Loucy (cell line): ENCODE data around the gene AFF4.

ENCODE experiments used
- H2AFZ ChIP-seq: fragments of 200-600 bp; sonication (generic); 2 replicates; pipeline ENCODE4 v1.6.0; 2016; ENCODE audit warnings: antibody characterized with exemption, mild to moderate bottlenecking, low read length, moderate library complexity
- H3F3A ChIP-seq: fragments of 200-600 bp; 2 replicates; pipeline ENCODE4 v1.6.0; 2016; ENCODE audit warnings: antibody characterized with exemption, low read depth, mild to moderate bottlenecking
- H3K27me3 ChIP-seq: fragments of 200-600 bp; sonication (generic); 2 replicates; pipeline ENCODE4 v1.6.1; 2014; ENCODE audit warnings: low read length, mild to moderate bottlenecking; ENCODE audit not compliant: insufficient read depth, poor library complexity, severe bottlenecking
- H3K36me3 ChIP-seq: fragments of 200-600 bp; sonication (generic); 2 replicates; pipeline ENCODE4 v1.6.1; 2016; ENCODE audit warnings: low read length; ENCODE audit not compliant: insufficient read depth
- H3K4me1 ChIP-seq: fragments of 200-600 bp; sonication (generic); 2 replicates; pipeline ENCODE4 v1.5.1; 2014; ENCODE audit warnings: low read length, mild to moderate bottlenecking; ENCODE audit not compliant: insufficient read depth, poor library complexity, severe bottlenecking
- H3K4me2 ChIP-seq: fragments of 200-600 bp; sonication (generic); 2 replicates; pipeline ENCODE4 v1.6.0; 2014; ENCODE audit warnings: antibody characterized with exemption, low read length, low read depth, mild to moderate bottlenecking; ENCODE audit not compliant: poor library complexity, severe bottlenecking
- H3K4me3 ChIP-seq: fragments of 200-600 bp; sonication (generic); 2 replicates; pipeline ENCODE4 v1.5.1; 2014; ENCODE audit warnings: low read length, mild to moderate bottlenecking, mixed read lengths; ENCODE audit not compliant: poor library complexity, severe bottlenecking
- H3K79me2 ChIP-seq: fragments of 200-600 bp; sonication (generic); 2 replicates; pipeline ENCODE4 v1.6.1; 2014; ENCODE audit warnings: low read length; ENCODE audit not compliant: insufficient read depth
- H3K9ac ChIP-seq: fragments of 200-600 bp; sonication (generic); 2 replicates; pipeline ENCODE4 v1.6.0; 2014; ENCODE audit warnings: mild to moderate bottlenecking, low read depth, low read length, moderate library complexity; ENCODE audit not compliant: poor library complexity, severe bottlenecking
- H3K9me2 ChIP-seq: fragments of 200-600 bp; sonication (generic); replicated peaks from 2 replicates; pipeline ENCODE4 v1.6.1; 2016; ENCODE audit warnings: low read depth, low read length, mixed read lengths
- H3K9me3 ChIP-seq: fragments of 200-600 bp; sonication (generic); 2 replicates; pipeline ENCODE4 v1.6.1; 2014; ENCODE audit warnings: mild to moderate bottlenecking, antibody characterized with exemption, low read length, low read depth; ENCODE audit not compliant: insufficient read depth
- H4K20me1 ChIP-seq: fragments of 200-600 bp; sonication (generic); 2 replicates; pipeline ENCODE4 v1.6.0; 2014; ENCODE audit warnings: antibody characterized with exemption, low read length, mild to moderate bottlenecking; ENCODE audit not compliant: insufficient read depth, poor library complexity, severe bottlenecking
- EZH2phosphoT487 ChIP-seq: fragments of 200-600 bp; IDR thresholded peaks from 2 replicates; pipeline ENCODE4 v1.6.1; 2018; ENCODE audit warnings: antibody characterized with exemption, mild to moderate bottlenecking, moderate library complexity, borderline replicate concordance
- TF ChIP-seq, protein P1 (sequence below): fragments of 200-600 bp; sonication (generic); conservative IDR thresholded peaks from 2 replicates; pipeline ENCODE4 v1.5.1; 2014; ENCODE audit warnings: mild to moderate bottlenecking, antibody characterized with exemption, low read length

Gene AFF4

DNA sequence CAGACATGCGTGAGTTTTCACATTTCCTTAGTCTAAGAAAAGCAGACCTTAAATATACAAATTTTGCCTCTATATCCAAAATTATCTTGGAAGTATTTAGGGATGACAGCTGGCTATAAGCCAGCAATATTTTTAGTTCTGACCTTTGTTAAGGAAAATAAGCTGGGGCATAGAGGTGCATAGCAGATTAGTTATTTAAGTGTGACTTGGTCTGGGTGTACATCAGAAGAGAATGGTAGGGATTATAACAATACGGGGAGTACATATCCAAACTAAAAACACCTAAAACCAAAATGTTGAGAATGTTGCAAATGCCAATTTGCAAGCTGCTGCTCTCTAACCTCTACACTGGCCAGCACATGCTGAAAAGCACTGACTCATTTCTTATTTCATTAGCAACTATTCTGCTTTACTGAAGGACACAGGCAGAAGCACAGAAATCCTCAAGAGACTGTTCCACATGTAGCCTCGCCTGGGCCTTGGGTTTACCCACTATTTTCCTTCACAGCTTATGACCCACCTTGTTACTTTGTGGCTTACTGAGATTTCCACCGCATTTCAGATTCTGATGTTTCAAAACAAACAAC lies 67.6 kb downstream of the AFF4 start:
- no peak overlapping the region for H3K9ac ChIP-seq
- no peak overlapping the region for H2AFZ ChIP-seq
- H3K27me3 ChIP-seq, result no peaks in the 10 kb centered on the region
- H3K4me3 ChIP-seq, result no peak overlapping the region
- peaks cover 56% of the 10 kb centered on the region; the same call in 1 of the 2 replicates for H3K36me3 ChIP-seq
- no peaks in the 10 kb centered on the region for H3K9me2 ChIP-seq
- H3K4me1 ChIP-seq, result no peaks in the 10 kb centered on the region
- H3K79me2 ChIP-seq, result no peaks in the 10 kb centered on the region
- no peaks in the 10 kb centered on the region for H3F3A ChIP-seq
- H4K20me1 ChIP-seq, result no peaks in the 10 kb centered on the region
- no peaks in the 10 kb centered on the region for H3K9me3 ChIP-seq
- H3K4me2 ChIP-seq, result no peak overlapping the region
- no peak for TF ChIP-seq EZH2phosphoT487
- TF ChIP-seq, protein P1, sequence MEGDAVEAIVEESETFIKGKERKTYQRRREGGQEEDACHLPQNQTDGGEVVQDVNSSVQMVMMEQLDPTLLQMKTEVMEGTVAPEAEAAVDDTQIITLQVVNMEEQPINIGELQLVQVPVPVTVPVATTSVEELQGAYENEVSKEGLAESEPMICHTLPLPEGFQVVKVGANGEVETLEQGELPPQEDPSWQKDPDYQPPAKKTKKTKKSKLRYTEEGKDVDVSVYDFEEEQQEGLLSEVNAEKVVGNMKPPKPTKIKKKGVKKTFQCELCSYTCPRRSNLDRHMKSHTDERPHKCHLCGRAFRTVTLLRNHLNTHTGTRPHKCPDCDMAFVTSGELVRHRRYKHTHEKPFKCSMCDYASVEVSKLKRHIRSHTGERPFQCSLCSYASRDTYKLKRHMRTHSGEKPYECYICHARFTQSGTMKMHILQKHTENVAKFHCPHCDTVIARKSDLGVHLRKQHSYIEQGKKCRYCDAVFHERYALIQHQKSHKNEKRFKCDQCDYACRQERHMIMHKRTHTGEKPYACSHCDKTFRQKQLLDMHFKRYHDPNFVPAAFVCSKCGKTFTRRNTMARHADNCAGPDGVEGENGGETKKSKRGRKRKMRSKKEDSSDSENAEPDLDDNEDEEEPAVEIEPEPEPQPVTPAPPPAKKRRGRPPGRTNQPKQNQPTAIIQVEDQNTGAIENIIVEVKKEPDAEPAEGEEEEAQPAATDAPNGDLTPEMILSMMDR, result no peak

DNA sequence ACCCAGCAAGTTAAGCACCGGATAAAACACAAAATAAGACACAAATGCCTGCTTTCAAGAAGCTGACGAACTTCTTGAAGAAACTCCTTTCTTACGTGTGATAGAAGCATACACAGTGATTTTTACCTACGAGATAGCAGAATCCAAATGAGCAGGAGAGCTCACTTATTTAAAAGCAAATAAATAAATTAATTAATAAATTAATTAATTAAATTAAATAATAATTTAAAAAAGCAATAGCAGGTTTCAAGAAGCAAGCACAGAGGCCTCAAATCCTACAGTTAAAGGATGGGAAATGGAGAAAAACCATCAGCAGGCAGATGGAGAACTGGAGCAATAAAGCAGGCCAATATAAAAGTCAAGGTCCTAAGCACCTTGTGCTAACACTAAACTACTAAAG lies 72.6 kb downstream of the AFF4 start:
- H4K20me1 ChIP-seq, result no peaks in the 10 kb centered on the region
- H3K4me3 ChIP-seq, result no peak overlapping the region
- no peak overlapping the region for H2AFZ ChIP-seq
- H3K9me2 ChIP-seq, result no peaks in the 10 kb centered on the region
- no peak overlapping the region for H3K4me2 ChIP-seq
- no peak for TF ChIP-seq EZH2phosphoT487
- TF ChIP-seq, protein P1, result no peak
- H3K36me3 ChIP-seq, result peaks cover 53% of the 10 kb centered on the region; the same call in 1 of the 2 replicates
- H3K9me3 ChIP-seq, result no peaks in the 10 kb centered on the region
- no peak overlapping the region for H3K9ac ChIP-seq
- no peaks in the 10 kb centered on the region for H3K27me3 ChIP-seq
- H3F3A ChIP-seq, result no peaks in the 10 kb centered on the region
- no peaks in the 10 kb centered on the region for H3K79me2 ChIP-seq
- no peaks in the 10 kb centered on the region for H3K4me1 ChIP-seq

DNA sequence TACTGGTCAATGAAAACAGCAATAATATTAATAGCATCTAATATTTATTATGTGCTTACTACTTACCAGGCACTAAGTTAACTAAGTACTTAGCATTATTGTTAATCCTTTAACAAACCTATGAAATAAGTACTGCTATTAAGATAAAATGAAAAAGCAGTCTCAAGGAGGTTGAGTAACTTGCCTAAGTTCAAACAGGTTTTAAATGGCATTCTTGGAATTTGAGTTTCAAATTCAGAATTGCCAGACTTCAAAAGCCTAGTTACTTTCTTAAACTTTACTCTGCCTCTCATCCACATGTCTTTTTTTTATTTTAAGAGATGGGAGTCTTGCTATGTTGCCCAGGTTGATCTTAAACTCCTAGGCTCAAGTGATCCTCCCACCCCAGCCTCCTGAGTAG lies 73.9 kb downstream of the AFF4 start:
- Histone ChIP-seq H3F3A (no peaks in the 10 kb centered on the region), H4K20me1 (no peaks in the 10 kb centered on the region), H3K4me3 (no peak overlapping the region), H3K9ac (no peak overlapping the region), H3K79me2 (no peaks in the 10 kb centered on the region), H3K4me2 (no peak overlapping the region), H3K27me3 (no peaks in the 10 kb centered on the region), H3K4me1 (no peaks in the 10 kb centered on the region), H3K9me2 (no peaks in the 10 kb centered on the region), H3K36me3 (peaks cover 41% of the 10 kb centered on the region; the same call in 1 of the 2 replicates), H2AFZ (no peak overlapping the region), H3K9me3 (no peaks in the 10 kb centered on the region)
- no peak for TF ChIP-seq EZH2phosphoT487
- TF ChIP-seq, protein P1, result no peak
